ENCODE measurements around the gene CEP120.

DNA sequence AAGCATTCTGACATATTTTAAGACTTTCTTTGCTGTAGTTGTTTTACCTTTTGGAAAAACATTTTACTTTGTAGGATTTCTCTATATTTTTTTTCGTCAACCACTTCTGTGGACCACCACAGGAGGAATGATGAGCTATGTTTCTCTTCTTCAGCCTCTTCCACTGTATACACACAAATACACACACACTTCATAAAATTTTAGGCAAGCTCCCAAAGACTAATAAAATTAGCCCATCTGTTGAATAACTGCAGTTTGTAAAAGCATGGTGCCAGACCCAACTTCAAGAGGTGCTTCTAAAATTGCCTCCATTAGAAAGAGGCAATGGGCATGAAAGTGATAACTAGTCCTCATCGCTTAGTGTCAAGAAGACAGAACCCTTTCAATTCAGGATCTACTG lies 4.1 kb upstream of the CEP120 start:
- no peak for TF ChIP-seq POLR2A (IDR thresholded peaks at IDR 0.05)
- TF ChIP-seq, protein P1, sequence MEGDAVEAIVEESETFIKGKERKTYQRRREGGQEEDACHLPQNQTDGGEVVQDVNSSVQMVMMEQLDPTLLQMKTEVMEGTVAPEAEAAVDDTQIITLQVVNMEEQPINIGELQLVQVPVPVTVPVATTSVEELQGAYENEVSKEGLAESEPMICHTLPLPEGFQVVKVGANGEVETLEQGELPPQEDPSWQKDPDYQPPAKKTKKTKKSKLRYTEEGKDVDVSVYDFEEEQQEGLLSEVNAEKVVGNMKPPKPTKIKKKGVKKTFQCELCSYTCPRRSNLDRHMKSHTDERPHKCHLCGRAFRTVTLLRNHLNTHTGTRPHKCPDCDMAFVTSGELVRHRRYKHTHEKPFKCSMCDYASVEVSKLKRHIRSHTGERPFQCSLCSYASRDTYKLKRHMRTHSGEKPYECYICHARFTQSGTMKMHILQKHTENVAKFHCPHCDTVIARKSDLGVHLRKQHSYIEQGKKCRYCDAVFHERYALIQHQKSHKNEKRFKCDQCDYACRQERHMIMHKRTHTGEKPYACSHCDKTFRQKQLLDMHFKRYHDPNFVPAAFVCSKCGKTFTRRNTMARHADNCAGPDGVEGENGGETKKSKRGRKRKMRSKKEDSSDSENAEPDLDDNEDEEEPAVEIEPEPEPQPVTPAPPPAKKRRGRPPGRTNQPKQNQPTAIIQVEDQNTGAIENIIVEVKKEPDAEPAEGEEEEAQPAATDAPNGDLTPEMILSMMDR (IDR thresholded peaks at IDR 0.05) = no peak
